Measurements from ENCODE around the gene BMPR1B. TPM values are rescaled to one million over a fixed set of nuclear protein-coding genes. Genes with fewer than 3 reads are reported as not detected.

The BMPR1B gene
- total and polyA plus RNA-seq, 4 donors = 0.27 to 0.70 (median 0.48) TPM

GRCh38 chr4:95020521-95020920 lies 262.8 kb downstream of the BMPR1B start:
- no peak for TF ChIP-seq ZBTB33 (IDR thresholded peaks at IDR 0.05)
- no peak for TF ChIP-seq RAD21 (IDR thresholded peaks at IDR 0.05)
- no peak for TF ChIP-seq HNF4A (conservative IDR thresholded peaks at IDR 0.05)
- TF ChIP-seq FOXA2 (IDR thresholded peaks at IDR 0.05) = no peak
- no peak for TF ChIP-seq HNF4G (IDR thresholded peaks at IDR 0.05)
- TF ChIP-seq REST (IDR thresholded peaks at IDR 0.05) = no peak
- TF ChIP-seq FOXA1 (IDR thresholded peaks at IDR 0.05) = no peak
- no peak for TF ChIP-seq GABPA (IDR thresholded peaks at IDR 0.05 in 1 of 2, conservative IDR thresholded peaks at IDR 0.05 in 1 of 2)
- TF ChIP-seq NR2F2 (IDR thresholded peaks at IDR 0.05) = no peak
- TF ChIP-seq SP1 (IDR thresholded peaks at IDR 0.05) = no peak
- no peak for TF ChIP-seq JUND (IDR thresholded peaks at IDR 0.05)
- TF ChIP-seq ATF3 (IDR thresholded peaks at IDR 0.05) = no peak
- TF ChIP-seq RXRA (IDR thresholded peaks at IDR 0.05) = no peak
- TF ChIP-seq CTCF (IDR thresholded peaks at IDR 0.05; ENCODE audit: low read depth, low read length, missing input control) = no peak
- TF ChIP-seq YY1 (IDR thresholded peaks at IDR 0.05) = no peak
- no peak for TF ChIP-seq MAX (IDR thresholded peaks at IDR 0.05)
- no peak overlapping the region for H3K4me3 ChIP-seq (ENCODE audit: low read depth in 1 of 3, low read length in 3 of 3)
- WGBS = 96% methylated on average over 8 of the region's 8 CpGs
- H3K27me3 ChIP-seq (ENCODE audit: control insufficient read depth in 4 of 4, insufficient read depth in 4 of 4, low read length in 3 of 4) = no peaks in the 10 kb centered on the region
- no peak overlapping the region for H3K27ac ChIP-seq (ENCODE audit: low read depth in 1 of 2, low read length in 2 of 2)
- H3K9ac ChIP-seq (ENCODE audit: low read depth in 1 of 2, low read length in 2 of 2) = no peak overlapping the region
- no peak for DNase-seq (ENCODE audit: low spot score)
- peaks cover 0 to 19% (median 15%) of the 10 kb centered on the region in 4 donors for H3K4me1 ChIP-seq (ENCODE audit: control insufficient read depth in 4 of 4, insufficient read depth in 4 of 4, low read length in 3 of 4)
- no peaks in the 10 kb centered on the region for H3K9me3 ChIP-seq (ENCODE audit: control insufficient read depth in 4 of 4, low read length in 3 of 4)
- H3K36me3 ChIP-seq (ENCODE audit: control insufficient read depth in 4 of 4, insufficient read depth in 3 of 4, low read depth in 1 of 4, low read length in 3 of 4) = no peaks in the 10 kb centered on the region

GRCh38 chr4:95021099-95021498 lies 263.3 kb downstream of the BMPR1B start:
- 100% methylated on average over 1 of the region's 1 CpG for WGBS
- no peak for TF ChIP-seq RAD21 (IDR thresholded peaks at IDR 0.05)
- TF ChIP-seq RXRA (IDR thresholded peaks at IDR 0.05) = no peak
- TF ChIP-seq EGR1 (IDR thresholded peaks at IDR 0.05; ENCODE audit: low read depth in 2 of 2) = no peak
- TF ChIP-seq TAF1 (conservative IDR thresholded peaks at IDR 0.05) = no peak
- TF ChIP-seq CTCF (IDR thresholded peaks at IDR 0.05; ENCODE audit: low read depth, low read length, missing input control) = no peak
- no peak for TF ChIP-seq FOXA2 (IDR thresholded peaks at IDR 0.05)
- TF ChIP-seq YY1 (IDR thresholded peaks at IDR 0.05) = no peak
- no peak for TF ChIP-seq ATF3 (IDR thresholded peaks at IDR 0.05)
- TF ChIP-seq MAX (IDR thresholded peaks at IDR 0.05) = no peak

More at GRCh38 chr4:95021099-95021498, 263.3 kb downstream of the BMPR1B start:
- Histone ChIP-seq H3K9me3 (ENCODE audit: control insufficient read depth in 4 of 4, low read length in 3 of 4) (no peaks in the 10 kb centered on the region), H3K4me1 (ENCODE audit: control insufficient read depth in 4 of 4, insufficient read depth in 4 of 4, low read length in 3 of 4) (peaks cover 0 to 19% (median 15%) of the 10 kb centered on the region in 4 donors), H3K36me3 (ENCODE audit: control insufficient read depth in 4 of 4, insufficient read depth in 3 of 4, low read depth in 1 of 4, low read length in 3 of 4) (no peaks in the 10 kb centered on the region), H3K4me3 (ENCODE audit: low read depth in 1 of 3, low read length in 3 of 3) (no peak overlapping the region), H3K27me3 (ENCODE audit: control insufficient read depth in 4 of 4, insufficient read depth in 4 of 4, low read length in 3 of 4) (no peaks in the 10 kb centered on the region), H3K9ac (ENCODE audit: low read depth in 1 of 2, low read length in 2 of 2) (no peak overlapping the region), H3K27ac (ENCODE audit: low read depth in 1 of 2, low read length in 2 of 2) (no peak overlapping the region)
- no peak for DNase-seq (ENCODE audit: low spot score)

Measured in liver (tissue), 9 donors.